SK-N-MC (cell line): Measurements from ENCODE around the gene FANK1.

ENCODE experiments used
- DNase-seq: peaks from one replicate; pipeline ENCODE4 v3.0.0-alpha.2; 2011; ENCODE audit warnings: low read depth, low spot score
- H3K27ac ChIP-seq: fragments of 200-600 bp; sonication (generic); 2 replicates; pipeline ENCODE4 v1.5.1; 2016; ENCODE audit warnings: mixed run types
- H3K36me3 ChIP-seq: fragments of 200-600 bp; sonication (generic); 2 replicates; pipeline ENCODE4 v1.6.1; 2017; ENCODE audit warnings: antibody characterized with exemption, low read length, mixed read lengths; ENCODE audit not compliant: insufficient read depth
- H3K4me3 ChIP-seq: fragments of 200-600 bp; sonication (generic); 2 replicates; pipeline ENCODE4 v1.5.1; 2016
- H3K9ac ChIP-seq: fragments of 200-600 bp; sonication (generic); 2 replicates; pipeline ENCODE4 v1.8.0; 2017; ENCODE audit warnings: mixed run types, mixed read lengths; ENCODE audit not compliant: insufficient read length
- H3K9me3 ChIP-seq: fragments of 200-600 bp; sonication (generic); 2 replicates; pipeline ENCODE4 v1.6.1; 2017; ENCODE audit warnings: low read depth, mild to moderate bottlenecking, antibody characterized with exemption, low read length, moderate library complexity, mixed read lengths
- EZH2 ChIP-seq: fragments of 200-600 bp; sonication (generic); IDR thresholded peaks from one replicate; pipeline ENCODE4 v1.6.1; 2017; ENCODE audit warnings: antibody characterized with exemption
- FOXP2 ChIP-seq: optimal IDR thresholded peaks from 2 replicates; pipeline ENCODE3; 2011; ENCODE audit warnings: mild to moderate bottlenecking, moderate library complexity; ENCODE audit not compliant: insufficient read depth; ENCODE audit errors: extremely low read length, control extremely low read depth
- POLR2AphosphoS5 ChIP-seq: IDR thresholded peaks from 2 replicates; pipeline ENCODE4 v1.6.1; 2012; ENCODE audit warnings: mild to moderate bottlenecking, low read depth, low read length, borderline replicate concordance

FANK1 gene

DNA sequence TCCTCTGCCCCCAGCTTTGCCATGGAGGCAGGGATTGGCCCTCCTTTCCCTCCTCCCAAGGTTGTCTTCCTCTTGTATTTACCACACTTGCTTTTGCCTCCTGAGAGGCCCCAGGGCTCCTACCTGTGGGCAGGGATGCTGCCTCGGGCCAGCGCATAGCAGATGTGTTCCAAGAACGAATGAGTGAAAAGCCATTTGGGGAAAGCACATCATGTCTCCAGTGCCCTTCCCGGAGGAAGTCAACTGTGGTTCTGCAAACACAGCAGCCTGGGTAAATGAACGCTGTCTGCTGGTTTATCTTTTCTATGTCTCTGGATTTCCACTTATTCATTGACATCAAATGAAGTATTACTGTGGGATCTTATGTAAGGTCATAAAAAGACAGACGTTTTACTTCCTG is 161.7 kb downstream of the FANK1 start:
- TF ChIP-seq FOXP2 (no peak), POLR2AphosphoS5 (no peak), EZH2 (no peak)
- no peaks in the 10 kb centered on the region for H3K36me3 ChIP-seq
- H3K9me3 ChIP-seq = no peaks in the 10 kb centered on the region
- H3K4me3 ChIP-seq = no peak overlapping the region
- no peak overlapping the region for H3K9ac ChIP-seq
- H3K27ac ChIP-seq = no peak overlapping the region
- DNase-seq = no peak

DNA sequence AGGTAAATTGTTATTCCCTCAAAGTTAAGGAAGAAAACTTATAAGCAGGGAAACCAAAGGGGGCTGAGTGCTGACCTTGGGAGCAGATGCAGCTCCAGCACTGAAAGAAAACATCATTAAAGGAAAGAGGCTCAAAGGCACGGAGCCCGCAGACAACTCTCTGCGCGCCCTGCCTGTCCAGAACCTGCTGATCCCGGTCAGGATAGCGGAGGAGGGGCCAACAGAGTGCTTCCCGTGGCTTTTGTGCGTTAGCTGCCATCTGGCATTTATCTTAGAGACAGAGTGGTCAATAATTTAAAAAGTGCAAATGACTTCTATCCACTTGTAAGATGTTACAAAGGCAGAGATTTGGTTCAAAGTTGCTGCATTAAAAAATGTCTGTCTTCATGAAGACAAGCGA is 162.1 kb downstream of the FANK1 start:
- H3K9ac ChIP-seq = no peak overlapping the region
- no peak overlapping the region for H3K4me3 ChIP-seq
- no peaks in the 10 kb centered on the region for H3K36me3 ChIP-seq
- no peaks in the 10 kb centered on the region for H3K9me3 ChIP-seq
- no peak overlapping the region for H3K27ac ChIP-seq
- no peak for DNase-seq
- TF ChIP-seq FOXP2 (no peak), EZH2 (no peak), POLR2AphosphoS5 (no peak)
